HG03442 (cell line): ENCODE results near the gene TPD52L2.
"Not testable (repeated sequence)": the region's sequence is repeated elsewhere in the genome, so short reads cannot be mapped to it uniquely, and the experiment has no call there.

Experiments
- ATAC-seq: cut with Tn5 transposase; IDR thresholded peaks from one replicate; pipeline ENCODE4 v1.9.1; 2021; ENCODE audit warnings: mild to moderate bottlenecking, moderate library complexity; ENCODE audit not compliant: unreplicated experiment

TPD52L2 gene

GRCh38 chr20:63895202-63895951, 30.3 kb downstream of the TPD52L2 start:
- ATAC-seq: peak; percentile 23

DNA sequence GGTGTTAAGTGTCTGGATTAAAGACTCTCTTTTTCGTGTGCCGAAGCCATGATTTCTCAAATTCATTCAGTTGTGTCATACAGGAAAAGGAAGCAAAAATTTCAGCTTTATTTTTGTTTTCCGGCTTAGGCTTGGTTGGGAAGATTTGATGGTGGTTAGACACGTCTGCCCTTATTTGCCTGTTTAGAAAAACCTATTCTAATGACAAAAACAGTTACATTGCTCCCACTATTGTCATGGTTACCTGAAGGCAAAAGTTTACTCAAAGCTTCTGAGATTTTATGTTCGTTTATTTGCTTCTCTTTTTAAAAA, 30.8 kb downstream of the TPD52L2 start:
- ATAC-seq: no peak

GRCh38 chr20:63896264-63897105, 31.4 kb downstream of the TPD52L2 start:
- ATAC-seq: no peak

DNA sequence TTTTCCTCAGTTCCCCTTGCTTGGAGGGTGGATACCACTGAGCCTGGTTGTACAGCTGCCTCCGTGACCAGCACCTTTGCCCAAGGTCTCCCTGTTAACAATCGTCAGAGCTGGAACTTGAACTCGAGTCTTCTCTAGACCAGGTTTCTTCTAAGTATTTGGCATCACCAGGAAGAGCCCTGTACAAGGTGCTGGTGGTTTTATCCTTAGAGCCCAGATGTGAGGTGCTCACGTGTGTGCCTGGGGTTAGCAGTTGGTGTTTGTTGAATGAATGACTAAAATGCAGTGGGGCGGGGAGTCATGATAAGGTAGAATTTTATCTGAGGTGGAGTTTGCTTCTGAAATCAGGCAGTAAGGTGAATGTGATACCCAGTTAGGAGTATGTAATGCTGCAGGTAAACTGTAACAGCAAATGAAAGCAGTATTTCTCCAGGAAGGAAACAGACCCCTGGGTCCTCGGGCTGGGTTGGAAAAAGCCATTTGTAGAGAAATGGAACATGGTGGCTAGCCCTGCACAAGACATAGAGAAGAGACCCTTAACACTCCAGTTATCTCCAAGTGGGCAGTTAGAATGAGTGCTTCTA, 33.0 kb downstream of the TPD52L2 start:
- no peak for ATAC-seq

DNA sequence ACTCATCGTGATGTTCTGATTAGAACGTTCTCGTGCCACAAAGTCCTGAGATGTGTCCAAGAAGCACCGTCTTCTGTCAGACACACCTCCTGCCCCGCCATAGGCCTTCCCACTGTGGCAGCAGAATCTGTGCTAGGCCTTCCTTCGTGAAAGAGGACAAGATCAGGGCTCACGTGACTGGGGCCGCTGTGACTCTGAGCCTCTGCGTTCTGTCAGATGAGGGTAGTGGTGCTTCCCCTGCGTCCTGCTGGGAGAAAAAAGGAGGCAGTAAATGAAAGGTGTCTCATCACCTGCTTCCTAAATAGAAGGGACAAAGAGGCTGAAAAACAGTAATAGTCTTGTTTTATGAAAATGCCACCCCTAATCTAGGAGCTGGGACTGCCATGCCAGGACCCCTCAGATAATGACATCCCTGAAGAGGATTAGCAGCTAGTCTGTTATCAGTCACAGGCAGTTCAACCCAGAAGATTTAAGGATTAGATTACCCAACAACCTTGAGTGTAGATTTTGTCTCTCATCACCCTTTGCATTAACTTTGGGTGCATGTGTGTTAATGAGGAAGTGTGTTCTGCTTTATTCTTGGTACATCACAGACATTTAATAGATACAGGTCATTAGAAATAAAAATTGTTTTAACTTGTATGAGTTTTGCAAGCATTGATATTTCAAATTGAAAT, 34.0 kb downstream of the TPD52L2 start:
- no peak for ATAC-seq

GRCh38 chr20:63900413-63900812, 35.3 kb downstream of the TPD52L2 start:
- no peak for ATAC-seq

DNA sequence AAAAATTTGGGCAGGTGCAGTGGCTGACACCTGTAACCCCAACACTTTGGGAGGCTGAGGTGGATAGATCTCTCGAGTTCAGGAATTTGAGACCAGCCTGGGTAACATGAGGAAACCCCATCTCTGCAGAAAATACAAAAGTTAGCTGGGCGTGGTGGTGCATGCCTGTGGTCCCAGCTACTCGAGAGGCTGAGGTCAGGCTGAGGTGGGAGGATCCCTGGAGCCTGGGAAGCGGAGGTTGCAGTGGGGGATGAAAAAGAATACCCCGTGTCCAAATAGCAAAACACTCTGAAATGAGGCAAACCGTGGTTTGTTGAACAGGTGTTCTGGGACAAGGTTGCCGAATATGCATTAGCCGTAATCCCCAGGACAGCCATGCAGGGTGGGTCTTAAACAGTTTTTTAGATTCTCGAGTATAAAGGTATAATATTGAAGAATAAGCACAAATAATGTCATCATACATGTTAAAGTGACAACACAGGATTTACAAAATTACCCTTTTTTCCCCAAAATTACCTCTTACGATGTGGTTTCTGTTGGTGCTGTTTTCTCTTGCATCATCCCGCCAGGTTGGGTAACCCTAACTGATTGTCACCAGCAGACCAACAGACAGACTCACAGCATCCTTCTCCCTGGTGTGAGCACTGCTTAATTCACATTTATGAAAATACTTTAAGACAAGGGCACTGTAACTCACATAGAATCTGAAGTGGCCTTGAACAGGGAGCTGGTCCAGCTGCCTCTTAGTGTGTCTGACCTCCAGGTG, 38.9 kb downstream of the TPD52L2 start:
- ATAC-seq: no peak

GRCh38 chr20:63908008-63908682, 43.1 kb downstream of the TPD52L2 start:
- no peak for ATAC-seq

- ATAC-seq: no peak
Observed at GRCh38 chr20:63911176-63911575, 46.1 kb downstream of the TPD52L2 start.

GRCh38 chr20:63913768-63914167, 48.7 kb downstream of the TPD52L2 start:
- no peak for ATAC-seq

GRCh38 chr20:63915471-63915870, 50.4 kb downstream of the TPD52L2 start:
- no peak for ATAC-seq

DNA sequence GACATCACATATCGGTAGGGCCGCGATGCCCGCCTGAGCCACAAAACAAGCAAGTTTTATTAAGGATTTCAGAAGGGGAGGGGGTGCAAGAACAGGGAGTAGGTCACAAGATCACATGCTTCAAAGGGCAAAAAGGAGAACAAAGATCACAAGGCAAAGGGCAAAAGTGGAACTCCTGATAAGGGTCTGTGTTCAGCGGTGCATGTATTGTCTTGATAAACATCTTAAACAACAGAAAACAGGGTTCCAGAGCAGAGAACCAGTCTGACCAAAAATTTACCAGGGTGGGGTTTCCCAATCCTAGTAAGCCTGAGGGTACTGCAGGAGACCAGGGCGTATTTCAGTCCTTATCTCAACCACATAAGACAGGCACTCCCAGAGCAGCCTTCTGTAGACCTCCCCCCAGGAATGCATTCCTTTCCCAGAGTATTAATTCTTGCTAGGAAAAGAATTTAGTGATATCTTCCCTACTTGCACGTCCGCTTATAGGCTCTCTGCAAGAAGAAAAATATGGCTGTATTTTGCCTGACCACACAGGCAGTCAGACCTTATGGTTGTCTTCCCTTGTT, 51.4 kb downstream of the TPD52L2 start:
- not testable (repeated sequence) for ATAC-seq

GRCh38 chr20:63917811-63918210, 52.7 kb downstream of the TPD52L2 start:
- no peak for ATAC-seq

DNA sequence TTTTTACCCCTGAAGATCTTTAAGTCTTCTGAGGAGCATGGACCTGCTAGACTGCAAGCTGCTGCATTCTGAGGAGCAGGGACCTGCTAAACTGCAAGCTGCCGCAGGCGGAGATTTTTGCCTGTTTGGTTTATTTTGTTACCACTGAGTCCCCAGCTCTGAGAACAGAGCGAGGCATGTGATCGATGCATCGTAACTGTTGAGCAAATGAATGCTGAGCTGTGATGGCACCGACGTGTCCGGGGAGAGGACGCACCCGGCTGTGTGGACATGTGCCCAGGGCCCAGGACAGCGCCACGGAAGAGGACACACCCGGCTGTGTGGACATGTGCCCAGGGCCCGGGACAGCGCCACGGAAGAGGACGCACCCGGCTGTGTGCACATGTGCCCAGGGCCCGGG, 54.1 kb downstream of the TPD52L2 start:
- no peak for ATAC-seq

DNA sequence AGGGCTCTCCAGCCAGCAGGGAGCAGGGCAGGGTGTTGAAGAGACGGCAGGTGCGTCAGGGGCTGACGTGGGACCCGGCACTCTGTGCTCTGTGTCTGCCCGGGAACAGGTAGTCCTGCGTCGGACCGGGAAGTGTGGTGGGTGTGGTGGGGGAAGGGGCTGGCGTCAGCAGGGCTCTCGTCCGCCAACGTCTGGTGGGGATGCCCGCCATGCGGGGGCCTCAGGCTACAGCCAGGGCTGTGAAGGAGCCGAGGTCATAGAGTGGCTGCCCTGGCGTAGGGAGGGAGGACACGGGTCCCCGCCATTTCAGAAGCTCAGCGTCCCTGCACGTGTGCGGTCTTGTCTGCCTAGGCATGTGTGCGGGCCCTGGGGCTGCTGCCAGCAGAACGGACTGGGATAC, 55.2 kb downstream of the TPD52L2 start:
- ATAC-seq: no peak

- no peak for ATAC-seq
Observed at GRCh38 chr20:63923651-63924050, 58.6 kb downstream of the TPD52L2 start.

DNA sequence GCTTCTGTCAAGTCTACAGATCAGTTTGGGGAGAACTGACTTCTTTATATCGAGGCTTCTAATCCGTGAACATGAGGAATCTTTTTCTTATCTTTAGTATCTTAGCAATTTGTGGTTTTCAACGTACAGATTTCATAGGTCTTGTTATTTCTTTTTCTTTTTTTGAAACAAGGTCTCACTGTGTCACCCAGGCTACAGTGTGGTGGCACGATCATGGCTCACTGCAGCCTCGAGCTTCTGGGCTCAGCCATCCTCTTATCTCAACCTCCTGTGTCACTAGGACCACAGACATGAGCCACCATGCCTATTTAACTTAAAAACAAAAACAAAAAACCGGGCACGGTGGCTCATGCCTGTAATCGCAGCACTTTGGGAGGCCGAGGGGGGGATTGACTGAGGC, 59.2 kb downstream of the TPD52L2 start:
- no peak for ATAC-seq

DNA sequence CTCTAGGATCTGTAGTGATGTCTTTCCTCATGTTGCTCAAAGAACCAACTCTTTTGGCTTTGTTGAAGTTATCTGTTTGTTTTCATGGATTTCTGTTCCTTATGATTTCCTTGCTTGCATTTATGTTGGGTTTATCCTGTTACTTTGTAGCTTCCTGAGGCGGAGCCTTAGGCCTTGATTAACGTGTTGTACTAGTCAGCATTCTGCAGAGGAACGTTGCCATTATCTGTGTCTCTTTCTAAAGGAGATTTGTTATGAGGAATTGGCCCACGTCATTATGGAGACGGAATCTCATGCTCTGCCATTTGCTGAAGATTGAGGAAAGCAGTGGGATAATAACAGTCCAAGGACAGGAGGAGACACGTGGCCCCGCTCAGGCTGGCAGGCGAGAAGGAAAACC, 61.2 kb downstream of the TPD52L2 start:
- ATAC-seq: no peak

GRCh38 chr20:63929071-63929470, 64.0 kb downstream of the TPD52L2 start:
- no peak for ATAC-seq

- ATAC-seq: not testable (repeated sequence)
Observed at GRCh38 chr20:63929473-63929883, 64.4 kb downstream of the TPD52L2 start.
